Measurements from ENCODE around the gene TMPRSS6. TPM values are rescaled to one million over a fixed set of nuclear protein-coding genes. Genes with fewer than 3 reads are reported as not detected.

TMPRSS6 gene
- total and polyA plus RNA-seq, 2 of the 8 experiments (the other 6 are each of a cell fraction or from before 2014, with no cell fraction given) = 0.02 TPM; not detected in 1

DNA sequence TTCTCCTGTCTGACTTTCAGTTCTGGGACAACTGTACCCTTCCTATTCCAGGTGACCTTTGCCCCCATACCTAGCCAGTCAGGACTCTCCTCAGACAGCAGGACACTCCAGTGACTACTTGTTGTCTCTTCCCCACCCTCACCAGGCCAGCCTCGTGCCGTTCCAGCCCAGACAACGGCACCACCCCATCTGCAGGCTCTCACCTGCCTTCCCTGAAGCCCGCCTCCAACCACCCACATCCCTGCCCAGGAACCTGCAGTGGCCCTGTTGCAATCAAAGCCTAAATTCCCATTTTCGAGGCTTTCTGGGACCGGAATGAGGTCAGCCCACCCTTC is 36.5 kb upstream of the TMPRSS6 start (continued):
- TF ChIP-seq, protein P1, sequence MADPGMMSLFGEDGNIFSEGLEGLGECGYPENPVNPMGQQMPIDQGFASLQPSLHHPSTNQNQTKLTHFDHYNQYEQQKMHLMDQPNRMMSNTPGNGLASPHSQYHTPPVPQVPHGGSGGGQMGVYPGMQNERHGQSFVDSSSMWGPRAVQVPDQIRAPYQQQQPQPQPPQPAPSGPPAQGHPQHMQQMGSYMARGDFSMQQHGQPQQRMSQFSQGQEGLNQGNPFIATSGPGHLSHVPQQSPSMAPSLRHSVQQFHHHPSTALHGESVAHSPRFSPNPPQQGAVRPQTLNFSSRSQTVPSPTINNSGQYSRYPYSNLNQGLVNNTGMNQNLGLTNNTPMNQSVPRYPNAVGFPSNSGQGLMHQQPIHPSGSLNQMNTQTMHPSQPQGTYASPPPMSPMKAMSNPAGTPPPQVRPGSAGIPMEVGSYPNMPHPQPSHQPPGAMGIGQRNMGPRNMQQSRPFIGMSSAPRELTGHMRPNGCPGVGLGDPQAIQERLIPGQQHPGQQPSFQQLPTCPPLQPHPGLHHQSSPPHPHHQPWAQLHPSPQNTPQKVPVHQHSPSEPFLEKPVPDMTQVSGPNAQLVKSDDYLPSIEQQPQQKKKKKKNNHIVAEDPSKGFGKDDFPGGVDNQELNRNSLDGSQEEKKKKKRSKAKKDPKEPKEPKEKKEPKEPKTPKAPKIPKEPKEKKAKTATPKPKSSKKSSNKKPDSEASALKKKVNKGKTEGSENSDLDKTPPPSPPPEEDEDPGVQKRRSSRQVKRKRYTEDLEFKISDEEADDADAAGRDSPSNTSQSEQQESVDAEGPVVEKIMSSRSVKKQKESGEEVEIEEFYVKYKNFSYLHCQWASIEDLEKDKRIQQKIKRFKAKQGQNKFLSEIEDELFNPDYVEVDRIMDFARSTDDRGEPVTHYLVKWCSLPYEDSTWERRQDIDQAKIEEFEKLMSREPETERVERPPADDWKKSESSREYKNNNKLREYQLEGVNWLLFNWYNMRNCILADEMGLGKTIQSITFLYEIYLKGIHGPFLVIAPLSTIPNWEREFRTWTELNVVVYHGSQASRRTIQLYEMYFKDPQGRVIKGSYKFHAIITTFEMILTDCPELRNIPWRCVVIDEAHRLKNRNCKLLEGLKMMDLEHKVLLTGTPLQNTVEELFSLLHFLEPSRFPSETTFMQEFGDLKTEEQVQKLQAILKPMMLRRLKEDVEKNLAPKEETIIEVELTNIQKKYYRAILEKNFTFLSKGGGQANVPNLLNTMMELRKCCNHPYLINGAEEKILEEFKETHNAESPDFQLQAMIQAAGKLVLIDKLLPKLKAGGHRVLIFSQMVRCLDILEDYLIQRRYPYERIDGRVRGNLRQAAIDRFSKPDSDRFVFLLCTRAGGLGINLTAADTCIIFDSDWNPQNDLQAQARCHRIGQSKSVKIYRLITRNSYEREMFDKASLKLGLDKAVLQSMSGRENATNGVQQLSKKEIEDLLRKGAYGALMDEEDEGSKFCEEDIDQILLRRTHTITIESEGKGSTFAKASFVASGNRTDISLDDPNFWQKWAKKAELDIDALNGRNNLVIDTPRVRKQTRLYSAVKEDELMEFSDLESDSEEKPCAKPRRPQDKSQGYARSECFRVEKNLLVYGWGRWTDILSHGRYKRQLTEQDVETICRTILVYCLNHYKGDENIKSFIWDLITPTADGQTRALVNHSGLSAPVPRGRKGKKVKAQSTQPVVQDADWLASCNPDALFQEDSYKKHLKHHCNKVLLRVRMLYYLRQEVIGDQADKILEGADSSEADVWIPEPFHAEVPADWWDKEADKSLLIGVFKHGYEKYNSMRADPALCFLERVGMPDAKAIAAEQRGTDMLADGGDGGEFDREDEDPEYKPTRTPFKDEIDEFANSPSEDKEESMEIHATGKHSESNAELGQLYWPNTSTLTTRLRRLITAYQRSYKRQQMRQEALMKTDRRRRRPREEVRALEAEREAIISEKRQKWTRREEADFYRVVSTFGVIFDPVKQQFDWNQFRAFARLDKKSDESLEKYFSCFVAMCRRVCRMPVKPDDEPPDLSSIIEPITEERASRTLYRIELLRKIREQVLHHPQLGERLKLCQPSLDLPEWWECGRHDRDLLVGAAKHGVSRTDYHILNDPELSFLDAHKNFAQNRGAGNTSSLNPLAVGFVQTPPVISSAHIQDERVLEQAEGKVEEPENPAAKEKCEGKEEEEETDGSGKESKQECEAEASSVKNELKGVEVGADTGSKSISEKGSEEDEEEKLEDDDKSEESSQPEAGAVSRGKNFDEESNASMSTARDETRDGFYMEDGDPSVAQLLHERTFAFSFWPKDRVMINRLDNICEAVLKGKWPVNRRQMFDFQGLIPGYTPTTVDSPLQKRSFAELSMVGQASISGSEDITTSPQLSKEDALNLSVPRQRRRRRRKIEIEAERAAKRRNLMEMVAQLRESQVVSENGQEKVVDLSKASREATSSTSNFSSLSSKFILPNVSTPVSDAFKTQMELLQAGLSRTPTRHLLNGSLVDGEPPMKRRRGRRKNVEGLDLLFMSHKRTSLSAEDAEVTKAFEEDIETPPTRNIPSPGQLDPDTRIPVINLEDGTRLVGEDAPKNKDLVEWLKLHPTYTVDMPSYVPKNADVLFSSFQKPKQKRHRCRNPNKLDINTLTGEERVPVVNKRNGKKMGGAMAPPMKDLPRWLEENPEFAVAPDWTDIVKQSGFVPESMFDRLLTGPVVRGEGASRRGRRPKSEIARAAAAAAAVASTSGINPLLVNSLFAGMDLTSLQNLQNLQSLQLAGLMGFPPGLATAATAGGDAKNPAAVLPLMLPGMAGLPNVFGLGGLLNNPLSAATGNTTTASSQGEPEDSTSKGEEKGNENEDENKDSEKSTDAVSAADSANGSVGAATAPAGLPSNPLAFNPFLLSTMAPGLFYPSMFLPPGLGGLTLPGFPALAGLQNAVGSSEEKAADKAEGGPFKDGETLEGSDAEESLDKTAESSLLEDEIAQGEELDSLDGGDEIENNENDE (IDR thresholded peaks at IDR 0.05; ENCODE audit: insufficient replicate concordance, low read length) = no peak
